Peyer's patch (tissue), 4 donors: Measurements from ENCODE around the gene SELENOT.

Experiments
- POLR2A ChIP-seq, 2 donors: fragments of 450-650 bp; IDR thresholded peaks; one replicate each; pipeline ENCODE4 v1.5.1; 2017; ENCODE audit warnings: antibody characterized with exemption in 2 of 2, mild to moderate bottlenecking in 2 of 2, moderate library complexity in 2 of 2
- TF ChIP-seq, protein P1 (sequence below), 6 experiments: fragments of 450-650 bp in 4 of 6; fragments of 200-600 bp in 2 of 6; sonication (generic) in 1 of 6; IDR thresholded peaks; one replicate each; pipeline ENCODE4 v1.5.1; 2017 to 2019; ENCODE audit warnings: antibody characterized with exemption in 6 of 6, mild to moderate bottlenecking in 3 of 6, moderate library complexity in 1 of 6

GRCh38 chr3:150635526-150635925 is 32.4 kb downstream of the SELENOT start:
- TF ChIP-seq, protein P1, sequence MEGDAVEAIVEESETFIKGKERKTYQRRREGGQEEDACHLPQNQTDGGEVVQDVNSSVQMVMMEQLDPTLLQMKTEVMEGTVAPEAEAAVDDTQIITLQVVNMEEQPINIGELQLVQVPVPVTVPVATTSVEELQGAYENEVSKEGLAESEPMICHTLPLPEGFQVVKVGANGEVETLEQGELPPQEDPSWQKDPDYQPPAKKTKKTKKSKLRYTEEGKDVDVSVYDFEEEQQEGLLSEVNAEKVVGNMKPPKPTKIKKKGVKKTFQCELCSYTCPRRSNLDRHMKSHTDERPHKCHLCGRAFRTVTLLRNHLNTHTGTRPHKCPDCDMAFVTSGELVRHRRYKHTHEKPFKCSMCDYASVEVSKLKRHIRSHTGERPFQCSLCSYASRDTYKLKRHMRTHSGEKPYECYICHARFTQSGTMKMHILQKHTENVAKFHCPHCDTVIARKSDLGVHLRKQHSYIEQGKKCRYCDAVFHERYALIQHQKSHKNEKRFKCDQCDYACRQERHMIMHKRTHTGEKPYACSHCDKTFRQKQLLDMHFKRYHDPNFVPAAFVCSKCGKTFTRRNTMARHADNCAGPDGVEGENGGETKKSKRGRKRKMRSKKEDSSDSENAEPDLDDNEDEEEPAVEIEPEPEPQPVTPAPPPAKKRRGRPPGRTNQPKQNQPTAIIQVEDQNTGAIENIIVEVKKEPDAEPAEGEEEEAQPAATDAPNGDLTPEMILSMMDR (IDR thresholded peaks at IDR 0.05) = no peak
- TF ChIP-seq POLR2A (IDR thresholded peaks at IDR 0.05) = no peak
